Endothelial cell of umbilical vein (primary cell): ENCODE measurements around the gene RSRC1. TPM values are rescaled to one million over a fixed set of nuclear protein-coding genes. Genes with fewer than 3 reads are reported as not detected.

Experiments used
- BruUV-seq: library from RNA; stranded (reverse); fragments of 400-500 nt; replicated peaks from 2 replicates; lab custom pipeline; 2021; lab: Mats Ljungman, UMichigan
- CTCF ChIA-PET: fragments of 300-600, 350-600 bp; sonication (Branson Sonifier 250); formaldehyde crosslinking; loops from one replicate; lab custom pipeline; 2021; ENCODE audit warnings: antibody characterized with exemption, inconsistent platforms; lab: Charles Lee
- POLR2A ChIA-PET: fragments of 300-600, 350-600 bp; sonication (Branson Sonifier 250); formaldehyde crosslinking; loops from one replicate; lab custom pipeline; 2021; ENCODE audit warnings: antibody characterized with exemption, inconsistent platforms; lab: Charles Lee
- DNase-seq: peaks from one replicate; pipeline ENCODE4 v3.0.0-alpha.2; 2011; ENCODE audit warnings: low read depth, low spot score
- FAIRE-seq: peaks from 2 replicates; lab custom pipeline; 2011; peaks lifted over from hg19 to GRCh38; lab: Jason Lieb, UNC
- H2AFZ ChIP-seq: 2 replicates; pipeline ENCODE4 v1.6.0; 2012; ENCODE audit warnings: low read depth, low read length, control low read depth, inconsistent platforms
- H3K27ac ChIP-seq: 2 replicates; pipeline ENCODE4 v1.5.1; 2011; ENCODE audit warnings: low read depth, mild to moderate bottlenecking, control low read depth, low read length, moderate library complexity; ENCODE audit not compliant: insufficient read depth
- H3K27me3 ChIP-seq, 2 experiments: 2 replicates each; pipeline versions ENCODE4 v1.6.0 to v1.6.1; 2011; ENCODE audit warnings: low read length in 2 of 2, mixed read lengths in 1 of 2; ENCODE audit not compliant: control insufficient read depth in 2 of 2, insufficient read depth in 2 of 2
- H3K36me3 ChIP-seq, 2 experiments: 2 replicates in 1 of 2; 3 replicates in 1 of 2; pipeline ENCODE4 v1.5.1; 2011; ENCODE audit warnings: low read length in 2 of 2, mild to moderate bottlenecking in 1 of 2, moderate library complexity in 1 of 2; ENCODE audit not compliant: control insufficient read depth in 2 of 2, insufficient read depth in 2 of 2; ENCODE audit errors: extremely low read depth in 1 of 2
- H3K4me1 ChIP-seq: 3 replicates; pipeline ENCODE4 v1.5.1; 2011; ENCODE audit warnings: mild to moderate bottlenecking, low read length; ENCODE audit not compliant: control insufficient read depth, insufficient read depth; ENCODE audit errors: extremely low read depth
- H3K4me2 ChIP-seq: 2 replicates; pipeline ENCODE4 v1.6.1; 2011; ENCODE audit warnings: low read length, control low read depth, mixed read lengths; ENCODE audit not compliant: insufficient read depth
- H3K4me3 ChIP-seq, 3 experiments: fragments of 200-600 bp in 1 of 3; sonication (generic), shearing (Covaris generic) in 1 of 3; replicated peaks in 1 of 3; 2 replicates each; pipeline ENCODE4 v1.5.1; 2011 to 2016; ENCODE audit warnings: control low read depth in 3 of 3, low read length in 3 of 3, mild to moderate bottlenecking in 2 of 3, inconsistent platforms in 1 of 3, low read depth in 1 of 3, moderate library complexity in 1 of 3; ENCODE audit not compliant: insufficient read depth in 1 of 3
- H3K79me2 ChIP-seq: 2 replicates; pipeline ENCODE4 v1.6.0; 2012; ENCODE audit warnings: low read length, inconsistent platforms; ENCODE audit not compliant: control insufficient read depth, insufficient read depth
- H3K9ac ChIP-seq: replicated peaks from 2 replicates; pipeline ENCODE3; 2011; ENCODE audit warnings: low read length, control low read depth; ENCODE audit not compliant: insufficient read depth; ENCODE audit errors: extremely low read depth
- H3K9me1 ChIP-seq: replicated peaks from 3 replicates; pipeline ENCODE4 v1.6.0; 2011; ENCODE audit warnings: mild to moderate bottlenecking, low read length; ENCODE audit not compliant: control insufficient read depth, insufficient read depth; ENCODE audit errors: extremely low read depth
- H3K9me3 ChIP-seq: replicated peaks from 2 replicates; pipeline ENCODE4 v1.5.1; 2012; ENCODE audit warnings: low read length, inconsistent platforms; ENCODE audit not compliant: control insufficient read depth, insufficient read depth
- H4K20me1 ChIP-seq: replicated peaks from 2 replicates; pipeline ENCODE3; 2011; ENCODE audit warnings: mild to moderate bottlenecking, low read length; ENCODE audit not compliant: control insufficient read depth, insufficient read depth; ENCODE audit errors: extremely low read depth
- EZH2 ChIP-seq: IDR thresholded peaks from 2 replicates; pipeline ENCODE4 v1.6.1; 2012; ENCODE audit warnings: borderline replicate concordance, low read depth, mild to moderate bottlenecking, moderate library complexity, low read length, inconsistent platforms; ENCODE audit not compliant: severe bottlenecking
- FOS ChIP-seq: IDR thresholded peaks from 2 replicates; pipeline ENCODE4 v1.6.1; 2011; ENCODE audit warnings: mild to moderate bottlenecking, low read length, moderate library complexity, borderline replicate concordance; ENCODE audit not compliant: insufficient read depth
- GATA2 ChIP-seq: IDR thresholded peaks from 2 replicates; pipeline ENCODE4 v1.7.0; 2011; ENCODE audit warnings: low read depth, mild to moderate bottlenecking, moderate library complexity, mixed read lengths, low read length; ENCODE audit not compliant: insufficient read length, insufficient read depth
- JUN ChIP-seq: IDR thresholded peaks from 2 replicates; pipeline ENCODE4 v1.6.1; 2011; ENCODE audit warnings: borderline replicate concordance, low read depth; ENCODE audit not compliant: insufficient read length, insufficient read depth
- MYC ChIP-seq: IDR thresholded peaks from one replicate; pipeline ENCODE4 v1.6.1; 2011; ENCODE audit warnings: mild to moderate bottlenecking, low read depth, low read length
- POLR2A ChIP-seq: IDR thresholded peaks from 2 replicates; pipeline ENCODE4 v1.6.1; 2012; ENCODE audit warnings: low read depth, mild to moderate bottlenecking, control low read depth, low read length
- POLR2AphosphoS5 ChIP-seq: IDR thresholded peaks from 2 replicates; pipeline ENCODE4 v1.6.1; 2012; ENCODE audit warnings: low read depth, mild to moderate bottlenecking, control low read depth, low read length, moderate library complexity; ENCODE audit not compliant: insufficient read depth
- dilution Hi-C: fragments of 300-500 bp; cut with MboI; formaldehyde crosslinking; loops from one replicate; pipeline ENCODE4 v1.15.0; 2019; ENCODE audit warnings: low sequenced_read_pairs; ENCODE audit not compliant: extremely low pct_ligation_motif_present
- intact Hi-C: fragments of 100-400 bp; cut with micrococcal nuclease; formaldehyde crosslinking; loops from one replicate; pipeline ENCODE4 v1.10.0; 2022
- polyA plus RNA-seq, 4 experiments: library from polyadenylated mRNA; depleted of rRNA in 3 of 4; stranded (reverse) in 3 of 4; unstranded in 1 of 4; fragments of >200 nt; gene quantifications; 2 replicates each; pipeline versions ENCODE4 v1.2.1 to v1.2.3, GENCODE V29; 2011 to 2012; ENCODE audit warnings: missing spikeins in 1 of 4
- total RNA-seq: library from RNA; stranded (reverse); gene quantifications from 2 replicates; pipeline ENCODE4 v1.2.3, GENCODE V29; 2021
- TF ChIP-seq, protein P1 (sequence below): IDR thresholded peaks from 2 replicates; pipeline ENCODE4 v1.6.1; 2011; ENCODE audit not compliant: insufficient read depth, insufficient read length
- TF ChIP-seq, protein P2 (sequence below), 2 donors: IDR thresholded peaks; 1 replicate in 1 of 2; 2 replicates in 1 of 2; pipeline ENCODE4 v1.5.1; 2011; ENCODE audit warnings: low read length in 2 of 2, mild to moderate bottlenecking in 2 of 2, moderate library complexity in 2 of 2, control low read depth in 1 of 2, inconsistent platforms in 1 of 2, low read depth in 1 of 2; ENCODE audit not compliant: insufficient read depth in 1 of 2; ENCODE audit errors: extremely low read depth in 1 of 2

Gene RSRC1
- total and polyA plus RNA-seq, 2 donors (not counting 3 experiments of a cell fraction or from before 2014, with no cell fraction given), result 1.8 to 25.4 TPM

DNA sequence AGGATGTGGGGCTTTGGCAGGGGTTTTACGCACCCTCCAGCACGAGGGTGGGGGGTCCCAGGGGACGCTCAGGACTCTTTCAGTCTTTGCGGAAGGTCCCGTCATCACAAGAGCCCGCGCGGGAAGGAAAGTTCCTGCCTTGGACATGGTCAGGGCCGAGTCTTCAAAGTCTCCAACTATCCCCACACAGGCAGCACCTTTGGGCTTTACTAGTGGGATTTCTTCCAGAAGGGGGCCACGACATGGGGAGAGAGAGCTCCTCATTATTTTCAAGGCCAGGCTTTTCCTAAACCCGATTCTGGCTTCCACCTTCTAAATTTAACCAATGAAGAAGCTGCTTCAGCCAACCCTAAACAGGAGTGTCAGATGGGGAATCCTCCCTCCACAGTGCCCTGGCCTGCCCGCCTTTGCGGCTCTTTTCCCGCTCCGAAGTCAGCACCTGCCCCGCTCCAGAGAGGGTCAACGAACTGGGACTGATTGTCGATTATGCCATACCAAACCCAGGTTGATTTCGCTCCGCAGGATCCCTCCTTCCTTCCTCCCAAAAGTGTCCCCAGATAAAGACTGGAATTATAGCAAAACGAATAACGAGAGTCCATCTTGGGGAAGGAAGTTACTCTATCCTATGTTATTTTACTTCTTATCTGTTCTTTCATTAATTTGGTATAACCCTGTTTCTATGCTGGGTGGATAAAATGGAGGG lies 14.6 kb upstream of the RSRC1 start:
- no peak for TF ChIP-seq MYC
- TF ChIP-seq, protein P1, sequence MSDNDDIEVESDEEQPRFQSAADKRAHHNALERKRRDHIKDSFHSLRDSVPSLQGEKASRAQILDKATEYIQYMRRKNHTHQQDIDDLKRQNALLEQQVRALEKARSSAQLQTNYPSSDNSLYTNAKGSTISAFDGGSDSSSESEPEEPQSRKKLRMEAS, result no peak
- peak; percentile 69 for TF ChIP-seq EZH2
- TF ChIP-seq POLR2AphosphoS5, result no peak
- no peak for TF ChIP-seq POLR2A
- no peak for TF ChIP-seq FOS
- no peak for TF ChIP-seq JUN
- no peak for TF ChIP-seq GATA2
- TF ChIP-seq, protein P2, sequence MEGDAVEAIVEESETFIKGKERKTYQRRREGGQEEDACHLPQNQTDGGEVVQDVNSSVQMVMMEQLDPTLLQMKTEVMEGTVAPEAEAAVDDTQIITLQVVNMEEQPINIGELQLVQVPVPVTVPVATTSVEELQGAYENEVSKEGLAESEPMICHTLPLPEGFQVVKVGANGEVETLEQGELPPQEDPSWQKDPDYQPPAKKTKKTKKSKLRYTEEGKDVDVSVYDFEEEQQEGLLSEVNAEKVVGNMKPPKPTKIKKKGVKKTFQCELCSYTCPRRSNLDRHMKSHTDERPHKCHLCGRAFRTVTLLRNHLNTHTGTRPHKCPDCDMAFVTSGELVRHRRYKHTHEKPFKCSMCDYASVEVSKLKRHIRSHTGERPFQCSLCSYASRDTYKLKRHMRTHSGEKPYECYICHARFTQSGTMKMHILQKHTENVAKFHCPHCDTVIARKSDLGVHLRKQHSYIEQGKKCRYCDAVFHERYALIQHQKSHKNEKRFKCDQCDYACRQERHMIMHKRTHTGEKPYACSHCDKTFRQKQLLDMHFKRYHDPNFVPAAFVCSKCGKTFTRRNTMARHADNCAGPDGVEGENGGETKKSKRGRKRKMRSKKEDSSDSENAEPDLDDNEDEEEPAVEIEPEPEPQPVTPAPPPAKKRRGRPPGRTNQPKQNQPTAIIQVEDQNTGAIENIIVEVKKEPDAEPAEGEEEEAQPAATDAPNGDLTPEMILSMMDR (IDR thresholded peaks at IDR 0.05; ENCODE audit: extremely low read depth in 1 of 2, insufficient read depth in 1 of 2, low read depth in 1 of 2, low read length in 2 of 2), result no peak
- CTCF ChIA-PET, result interaction anchor here (0.6 to 2.0 kb wide), 6 partner anchors 10 to 339 kb away, joined by 3 to 6 read pairs (median 3); no protein-coding TSS in a partner anchor
- peaks cover 6% of the 10 kb centered on the region for H3K4me1 ChIP-seq
- no peak overlapping the region for H3K4me3 ChIP-seq
- dilution Hi-C loops (no loop called here), intact Hi-C loops (loop anchor here (5.0 kb wide), 1 partner anchor 442 kb away; no protein-coding TSS in a partner anchor)
- DNase-seq (no peak), FAIRE-seq (no peak)
- no peak overlapping the region for H2AFZ ChIP-seq
- H3K9me1 ChIP-seq, result no peaks in the 10 kb centered on the region
- POLR2A ChIA-PET, result no interaction called here
- H3K9ac ChIP-seq, result no peak overlapping the region
- H4K20me1 ChIP-seq, result no peaks in the 10 kb centered on the region
- no peaks in the 10 kb centered on the region for H3K9me3 ChIP-seq
- H3K27ac ChIP-seq, result no peak overlapping the region
- no peaks in the 10 kb centered on the region for H3K36me3 ChIP-seq
- no peaks in the 10 kb centered on the region for H3K79me2 ChIP-seq
- no peak overlapping the region for H3K4me2 ChIP-seq
- peaks cover 71 to 99% of the 10 kb centered on the region in 2 experiments for H3K27me3 ChIP-seq
- no TSS peak for BruUV-seq
